RKO (cell line): ENCODE data around the gene PHF19.
A peak's percentile ranks its signal among the peaks of the same experiment; 100 is the strongest.

Source experiments
- DNase-seq: peaks from one replicate; pipeline ENCODE4 v3.0.0-alpha.2; 2016; ENCODE audit warnings: low spot score

PHF19 gene

DNA sequence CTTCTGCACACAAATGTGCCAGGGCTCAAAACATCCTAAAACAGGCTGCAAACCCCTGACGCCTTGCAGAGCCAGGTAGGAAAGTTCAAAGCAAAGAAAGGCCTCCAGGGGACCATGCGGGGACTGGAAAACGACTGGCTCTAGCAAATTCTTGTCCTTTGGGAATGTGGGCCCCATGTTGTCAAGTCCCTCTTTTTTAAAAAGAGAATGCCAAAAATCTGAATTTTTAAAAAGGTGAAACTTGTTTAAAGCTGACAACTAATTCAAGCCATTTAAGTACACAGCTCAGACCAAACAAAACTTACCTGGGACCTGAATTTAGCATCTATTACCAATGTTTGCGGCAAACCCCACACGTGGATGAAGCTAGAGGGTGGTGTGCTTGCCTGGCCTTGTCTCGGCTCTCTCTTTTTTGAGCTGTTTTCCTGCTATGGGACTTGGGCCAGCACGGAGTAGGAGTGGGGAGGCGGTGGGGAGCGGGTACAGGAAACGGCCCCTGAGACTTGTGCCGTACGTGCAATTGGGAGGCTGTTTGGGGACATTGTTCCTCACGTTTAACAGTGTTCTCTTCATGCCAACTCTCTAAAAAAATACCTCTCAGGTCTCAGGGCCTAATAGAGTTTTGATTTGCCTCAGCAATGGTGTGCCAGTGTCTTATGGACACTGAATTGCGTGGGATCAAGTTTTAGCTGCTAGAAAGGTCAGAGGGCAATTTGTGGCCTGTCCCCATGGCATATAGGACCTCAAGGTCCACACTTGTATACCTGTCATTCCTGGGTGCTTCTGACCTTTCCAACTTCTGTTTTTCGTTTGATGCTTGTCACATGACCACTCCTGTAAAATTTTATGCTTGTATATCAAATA is 15.1 kb upstream of the PHF19 start:
- DNase-seq, result no peak

DNA sequence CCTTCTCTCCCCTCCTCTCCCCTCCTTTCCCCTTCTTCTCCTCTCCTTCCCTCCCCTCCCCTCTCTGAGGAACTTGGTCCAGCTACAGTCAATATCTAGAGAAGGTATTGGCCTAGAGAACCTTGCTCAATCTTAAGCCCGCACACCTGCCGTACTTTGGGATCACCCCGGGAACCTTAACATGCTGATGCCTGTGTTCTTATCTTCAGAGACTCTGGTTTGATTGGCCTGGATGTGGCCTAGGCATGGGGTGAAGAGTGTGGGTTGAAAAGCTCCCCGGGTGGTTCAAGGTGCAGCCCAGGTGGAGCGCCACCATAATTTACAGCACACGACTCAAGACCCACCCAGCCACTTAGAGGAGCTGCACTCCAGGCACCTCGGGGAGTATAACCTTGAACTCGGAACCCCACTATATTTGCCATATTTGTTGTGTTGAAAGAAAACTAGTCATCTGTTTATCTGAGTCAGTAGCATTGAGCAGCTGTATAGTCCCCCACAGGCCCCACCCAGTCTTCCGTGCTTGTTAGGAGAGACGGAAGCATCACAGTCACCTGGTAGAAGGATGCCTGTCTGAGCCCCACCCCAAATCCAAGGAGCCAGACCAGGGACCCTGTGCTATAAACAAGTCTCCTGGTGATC is 14.4 kb upstream of the PHF19 start:
- no peak for DNase-seq

DNA sequence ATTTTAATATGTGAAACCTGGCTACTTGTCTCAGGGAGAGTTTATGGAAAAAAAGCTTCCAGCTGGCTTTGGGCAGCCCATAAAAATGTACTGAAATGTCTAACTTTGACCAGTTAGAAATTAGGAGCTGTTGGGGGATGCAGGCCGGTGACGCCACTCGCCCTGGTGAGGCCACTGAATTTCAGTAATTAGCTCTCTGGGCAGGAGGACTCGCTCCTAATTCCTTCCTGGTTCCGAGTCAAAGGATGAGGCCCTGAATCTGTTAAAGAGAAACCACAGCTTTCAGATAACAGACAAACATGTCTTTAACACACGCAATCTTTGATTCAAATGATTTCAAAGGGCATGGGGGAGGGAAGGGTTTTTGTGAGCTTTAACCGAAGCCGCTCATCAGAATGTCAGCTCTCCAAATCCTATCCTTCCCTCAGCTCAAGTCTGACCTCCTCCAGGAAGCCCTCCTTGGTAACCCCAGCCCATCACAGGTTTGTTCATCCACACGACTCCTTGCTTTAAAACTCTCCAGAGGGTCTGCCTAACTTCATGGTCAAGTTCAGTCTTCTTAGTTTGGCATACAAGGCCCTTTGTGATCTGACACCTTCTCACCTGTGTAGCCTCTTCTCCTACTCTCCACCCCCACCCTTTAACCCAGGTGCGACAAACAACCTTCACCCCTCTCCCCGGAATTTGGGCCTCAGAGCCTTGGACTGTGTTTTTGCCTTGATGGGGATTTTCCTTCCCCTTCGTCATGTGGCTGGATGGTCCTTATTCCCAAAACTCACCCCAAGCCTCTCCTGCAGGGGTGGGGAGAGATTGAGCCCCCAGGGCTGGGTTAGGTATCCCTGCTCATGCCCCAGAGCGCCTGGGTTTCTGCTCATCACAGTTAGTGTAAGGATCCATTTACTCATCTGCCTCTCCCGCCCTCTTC is 13.6 kb upstream of the PHF19 start:
- DNase-seq, result no peak

DNA sequence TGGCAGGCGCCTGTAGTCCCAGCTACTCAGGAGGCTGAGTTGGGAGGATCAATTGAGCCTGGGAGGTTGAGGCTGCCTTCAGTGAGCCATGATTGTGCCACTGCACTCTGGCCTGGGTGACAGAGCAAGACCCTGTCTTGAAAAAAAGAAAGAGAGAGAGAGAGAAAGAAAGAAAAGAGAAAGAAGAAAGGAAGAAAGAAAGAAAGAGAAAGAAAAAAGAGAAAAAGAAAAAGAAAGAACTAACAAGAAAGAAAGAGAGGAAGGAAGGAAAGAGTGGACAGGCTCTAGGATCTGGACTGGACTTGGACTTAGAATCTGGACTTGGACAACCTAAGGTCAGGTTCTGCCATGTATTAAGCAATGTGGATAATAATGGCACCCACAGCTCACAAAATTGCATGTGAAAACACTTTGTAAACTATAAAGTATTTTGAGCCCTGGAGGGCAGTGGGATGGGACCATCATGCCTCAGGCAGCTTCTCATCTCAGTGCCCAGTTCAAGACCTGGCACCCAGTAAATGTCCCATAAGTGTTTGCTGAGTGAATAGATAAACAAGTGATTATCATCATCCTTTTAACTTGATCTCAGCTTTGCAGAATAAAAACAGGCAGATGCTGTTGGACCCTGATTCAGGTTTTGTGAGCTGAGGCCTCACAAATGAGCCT is 12.8 kb upstream of the PHF19 start:
- no peak for DNase-seq

DNA sequence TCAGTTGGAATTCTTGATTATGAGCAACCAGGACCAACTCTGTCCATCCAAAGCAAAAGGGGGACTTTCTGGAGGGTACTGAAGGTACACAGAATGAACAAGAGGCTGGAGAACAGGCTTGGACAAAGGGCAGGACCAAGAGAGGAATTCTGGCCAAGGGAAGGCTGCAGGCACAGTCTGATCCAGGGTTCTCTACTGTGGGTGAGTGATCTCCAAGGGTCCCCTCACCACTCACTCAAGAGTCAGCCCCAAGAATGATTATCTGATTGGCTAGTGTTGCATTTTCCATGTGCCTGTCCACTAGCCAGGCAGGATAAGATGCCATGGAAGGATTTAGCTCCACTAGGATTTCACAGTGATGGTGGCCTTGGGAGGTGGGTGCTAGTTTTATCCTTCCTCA is 11.6 kb upstream of the PHF19 start:
- no peak for DNase-seq

DNA sequence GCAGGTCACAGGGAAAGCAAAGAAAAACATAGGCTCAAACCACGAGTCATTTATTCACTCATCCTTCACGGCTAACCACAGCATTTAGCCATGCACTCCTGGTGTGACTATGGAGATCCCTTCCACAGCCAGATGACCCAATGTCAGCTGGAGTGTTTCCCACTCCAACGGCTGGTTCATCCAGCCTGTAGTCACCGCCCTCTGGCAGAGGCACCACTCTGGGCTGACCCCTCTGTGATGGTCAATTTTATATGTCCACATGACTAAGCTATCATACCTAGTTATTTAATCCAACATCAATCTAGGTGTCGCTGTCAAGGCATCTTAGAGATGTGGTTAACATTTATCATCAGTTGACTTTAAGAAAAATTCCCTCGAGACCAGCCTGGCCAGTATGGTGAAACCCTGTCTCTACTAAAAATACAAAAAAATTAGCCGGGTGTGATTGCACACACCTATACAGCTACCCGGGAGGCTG is 9.5 kb upstream of the PHF19 start:
- DNase-seq, result no peak

DNA sequence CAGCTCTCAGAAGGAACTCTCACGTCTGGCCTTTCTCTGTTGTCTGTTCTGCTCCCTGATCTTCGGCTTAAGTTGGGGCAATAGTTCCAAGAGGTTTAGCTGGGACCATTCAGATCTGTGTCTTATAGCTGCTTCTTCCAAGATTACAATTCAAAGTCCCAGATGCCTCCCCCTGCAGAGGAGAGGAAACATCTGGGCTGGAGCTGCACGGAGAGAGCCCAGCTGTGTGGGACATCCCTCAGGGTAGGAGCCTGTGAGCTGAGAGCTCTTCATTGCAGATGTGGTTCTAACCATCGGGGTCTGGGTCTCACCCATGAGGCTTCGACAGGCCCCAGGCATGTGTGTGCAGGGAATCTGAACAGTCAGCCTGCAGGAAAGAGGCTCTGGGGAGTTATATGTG is 9.0 kb upstream of the PHF19 start:
- no peak for DNase-seq

DNA sequence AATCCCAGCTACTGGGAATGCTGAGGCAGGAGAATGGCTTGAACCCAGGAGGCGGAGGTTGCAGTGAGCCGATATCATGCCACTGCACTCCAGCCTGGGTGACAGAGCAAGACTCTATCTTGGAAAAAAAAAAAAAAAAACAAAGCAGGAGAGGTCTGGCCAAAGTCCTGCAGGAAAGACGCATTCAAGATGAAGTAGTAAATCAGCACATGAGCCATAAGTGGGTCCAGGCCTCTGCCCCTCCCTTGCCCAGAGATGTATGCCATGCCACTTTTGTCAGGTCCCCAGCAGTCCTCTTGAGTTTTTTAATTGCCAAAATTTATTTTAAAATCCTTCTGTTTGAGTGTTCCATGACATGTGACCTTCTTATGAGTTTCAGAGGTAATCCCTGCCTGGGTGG is 8.5 kb upstream of the PHF19 start:
- no peak for DNase-seq

DNA sequence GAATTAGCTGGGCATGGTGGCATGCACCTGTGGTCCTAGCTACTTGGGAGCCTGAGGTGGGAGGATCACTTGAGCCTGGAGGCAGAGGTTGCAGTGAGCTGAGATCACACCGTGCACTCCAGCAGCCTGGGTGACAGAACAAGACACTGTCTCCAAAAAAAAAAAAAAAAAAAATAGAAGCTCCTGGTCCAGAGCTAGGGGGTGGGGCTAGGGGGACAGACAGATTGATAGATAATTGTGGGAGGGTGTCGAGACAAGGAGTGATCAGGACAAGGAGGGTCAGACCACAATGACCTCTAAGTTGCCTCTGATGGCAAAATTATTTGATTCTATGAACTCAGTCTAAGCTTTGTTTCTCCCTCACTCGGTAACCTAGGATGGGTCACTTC is 6.6 kb upstream of the PHF19 start:
- DNase-seq, result no peak

DNA sequence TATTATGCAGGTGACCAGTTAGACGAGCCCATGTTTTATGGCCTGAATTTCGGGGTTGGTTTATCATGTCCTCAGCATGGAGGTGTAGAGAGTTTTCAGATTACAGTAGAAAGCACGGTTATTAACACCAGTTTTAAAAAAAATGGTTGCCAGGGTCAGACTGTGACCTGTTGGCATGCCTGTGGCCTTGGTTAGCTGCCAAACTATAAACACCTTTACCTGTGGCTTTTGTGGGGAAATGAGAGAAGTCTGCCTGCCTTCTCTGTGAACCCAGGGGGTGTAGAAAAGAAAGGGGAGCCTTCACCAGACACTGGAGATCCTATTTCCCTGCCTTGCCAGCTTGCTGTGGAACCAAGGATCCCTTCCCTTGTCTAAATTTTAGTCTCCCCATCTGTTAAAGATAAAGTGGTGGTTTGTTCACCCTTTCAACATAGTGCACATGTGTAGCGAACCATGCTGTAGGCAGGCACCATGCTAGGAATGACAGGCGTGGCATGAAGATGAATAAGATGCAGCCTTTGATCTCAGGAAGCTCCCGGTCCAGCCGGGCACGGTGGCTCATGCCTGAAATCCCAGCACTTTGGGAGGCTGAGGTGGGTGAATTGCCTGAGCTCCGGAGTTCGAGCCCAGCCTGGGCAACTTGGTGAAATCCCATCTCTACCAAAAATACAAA is 6.1 kb upstream of the PHF19 start:
- no peak for DNase-seq

DNA sequence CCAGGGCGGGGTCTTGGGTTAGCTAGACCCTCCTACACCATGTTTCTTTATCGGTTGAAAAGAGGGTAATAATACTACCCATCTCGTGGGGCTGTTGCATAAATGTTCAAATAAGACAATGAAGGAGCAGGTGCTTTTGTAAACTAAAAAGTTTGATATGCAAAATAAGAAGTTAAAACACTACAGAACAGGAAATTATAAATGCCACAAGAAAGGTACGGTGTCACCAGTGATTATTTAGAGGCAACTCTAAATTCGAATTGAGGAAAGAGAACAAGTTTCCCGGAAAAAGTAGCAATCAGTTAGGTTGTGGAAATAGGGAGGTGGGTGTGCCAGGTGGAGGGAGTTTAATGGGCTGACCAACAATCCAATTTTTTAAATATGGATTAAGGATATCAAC is 2.5 kb upstream of the PHF19 start:
- DNase-seq, result no peak

DNA sequence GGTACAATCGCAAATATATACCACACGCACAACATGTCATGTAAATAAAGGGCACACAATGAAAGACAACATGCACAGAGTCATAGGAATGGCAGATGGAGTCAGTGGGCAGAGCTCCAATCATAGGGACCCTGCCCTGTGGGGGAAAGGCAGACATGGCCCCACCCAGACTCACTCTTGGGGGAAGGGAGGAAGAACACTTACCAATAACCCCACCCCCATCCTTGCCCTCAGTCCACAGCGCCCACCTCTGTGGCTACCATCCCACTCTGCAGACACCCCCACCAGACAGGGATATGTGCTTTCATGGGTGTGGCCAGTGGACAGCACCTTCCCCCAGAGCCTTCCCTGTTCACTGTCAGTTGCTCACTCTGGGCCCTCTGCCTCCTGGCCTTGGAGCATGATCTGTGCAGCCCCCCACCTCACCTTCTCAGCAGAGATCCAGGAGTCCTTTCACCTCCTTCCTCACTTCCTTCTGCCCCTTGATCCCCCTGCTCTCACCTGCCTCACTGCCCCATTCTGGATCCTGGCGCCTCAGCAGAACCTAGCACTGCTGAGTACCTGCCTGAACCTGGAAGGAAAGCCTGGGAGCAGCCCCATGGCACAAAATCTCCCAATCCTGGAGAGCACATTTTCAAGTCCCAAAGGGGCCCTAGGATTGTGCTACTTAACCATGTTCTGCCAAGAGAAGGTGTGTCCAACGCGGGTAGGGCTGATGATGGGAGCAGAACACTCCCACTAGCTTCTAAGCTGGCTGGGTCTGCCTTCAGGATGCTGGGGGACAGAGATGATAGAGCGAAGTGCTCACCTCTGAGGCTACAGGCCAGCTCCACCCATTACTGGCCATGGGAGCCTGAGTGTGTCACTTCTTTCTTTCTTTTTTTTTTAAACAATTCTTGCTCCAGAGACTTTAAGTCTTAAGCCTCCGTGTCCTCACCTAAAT is 1.5 kb upstream of the PHF19 start:
- DNase-seq, result no peak

DNA sequence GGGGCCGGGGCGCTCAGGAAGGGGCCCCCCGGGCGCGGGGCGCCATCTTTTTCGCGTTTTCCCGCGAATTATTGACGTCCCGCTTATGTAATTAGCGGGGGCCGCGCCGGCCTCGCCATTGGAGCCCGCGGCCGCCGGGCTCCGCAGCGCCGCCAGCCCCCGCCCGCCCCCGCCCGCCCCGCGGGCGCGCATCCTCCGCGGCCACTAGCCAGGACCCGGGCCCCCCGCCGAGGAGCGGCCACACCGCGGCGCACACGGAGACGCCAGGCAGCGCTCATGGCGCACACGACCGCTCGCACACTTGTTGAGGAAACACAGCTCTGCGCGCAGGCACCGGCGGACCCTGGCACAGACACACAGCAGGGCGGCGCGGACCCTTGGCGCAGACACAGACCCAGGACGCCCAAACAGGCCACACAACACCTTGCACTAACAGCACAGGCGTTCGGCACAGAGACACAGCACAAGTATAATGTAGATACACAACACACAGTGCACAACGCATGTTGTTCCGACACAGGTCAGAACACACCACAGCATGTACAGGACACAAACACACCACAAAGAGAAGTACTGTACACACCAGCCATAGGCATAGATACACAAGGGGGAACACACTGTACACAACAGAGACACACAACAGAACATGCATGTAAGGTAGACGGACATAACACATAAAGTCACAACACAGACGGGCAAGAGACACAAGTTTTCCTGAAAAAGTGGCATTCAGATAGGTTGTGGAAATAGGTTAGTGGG is 467 bp upstream of the PHF19 start:
- DNase-seq, result peak; percentile 81

DNA sequence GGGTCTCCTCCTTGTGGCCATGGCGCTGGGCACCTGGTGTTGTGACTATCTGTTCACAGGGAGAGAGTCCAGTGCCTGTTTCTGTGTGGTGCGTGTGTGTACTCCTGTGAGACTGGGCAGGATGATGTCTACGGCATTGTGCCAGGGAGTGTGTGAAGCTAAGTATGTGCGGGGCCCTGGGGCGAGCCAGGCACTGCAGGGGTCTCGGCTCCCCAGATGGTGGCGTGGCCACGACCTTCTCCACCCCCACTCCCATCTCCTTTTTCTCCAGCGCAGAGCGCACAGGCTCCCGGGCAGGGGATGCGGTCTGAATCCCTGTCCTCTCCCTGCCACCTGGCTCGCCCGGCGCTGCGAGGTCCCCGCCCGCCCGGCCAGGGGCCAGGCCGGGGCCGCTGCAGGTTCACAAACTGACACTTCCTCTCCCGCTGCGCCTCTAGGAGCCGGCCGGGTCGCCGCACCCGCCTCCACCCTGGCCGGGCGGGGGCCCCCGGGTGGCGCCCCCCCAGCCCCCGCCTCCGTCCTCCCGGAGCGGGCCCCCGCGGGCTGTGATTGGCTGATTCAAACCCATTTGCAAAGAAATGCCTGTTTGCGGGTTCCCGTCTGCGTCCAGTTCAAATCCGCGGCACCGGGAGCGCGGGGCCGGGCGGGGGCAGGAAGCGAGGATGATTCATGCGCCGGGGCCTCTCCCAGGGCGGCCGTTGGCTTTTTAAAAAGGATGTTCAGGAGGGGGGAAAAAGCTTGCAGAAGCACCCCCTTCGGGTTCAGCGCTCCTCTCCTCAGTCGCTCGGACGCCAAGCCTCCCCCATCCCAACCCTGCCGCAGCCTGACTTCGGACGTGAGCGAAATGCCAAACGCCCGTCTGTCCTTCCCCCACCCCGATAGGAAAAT is 790 bp downstream of the PHF19 start:
- peak; percentile 98 for DNase-seq

DNA sequence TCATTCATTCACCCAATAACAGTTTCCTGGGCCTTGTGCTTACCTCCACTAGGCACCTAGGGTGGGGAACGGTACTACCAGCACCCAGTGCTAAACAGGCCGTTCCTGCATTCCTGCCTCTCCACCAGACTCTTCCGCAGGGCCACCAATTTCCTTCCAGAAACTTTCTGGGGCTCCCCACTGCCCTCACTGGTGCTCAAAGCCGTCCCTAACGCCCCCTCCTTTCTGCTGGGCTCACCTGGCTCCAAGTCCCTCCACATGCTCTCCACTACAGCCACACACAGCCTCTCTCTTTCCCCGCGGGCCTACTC is 1.4 kb downstream of the PHF19 start:
- DNase-seq, result no peak

DNA sequence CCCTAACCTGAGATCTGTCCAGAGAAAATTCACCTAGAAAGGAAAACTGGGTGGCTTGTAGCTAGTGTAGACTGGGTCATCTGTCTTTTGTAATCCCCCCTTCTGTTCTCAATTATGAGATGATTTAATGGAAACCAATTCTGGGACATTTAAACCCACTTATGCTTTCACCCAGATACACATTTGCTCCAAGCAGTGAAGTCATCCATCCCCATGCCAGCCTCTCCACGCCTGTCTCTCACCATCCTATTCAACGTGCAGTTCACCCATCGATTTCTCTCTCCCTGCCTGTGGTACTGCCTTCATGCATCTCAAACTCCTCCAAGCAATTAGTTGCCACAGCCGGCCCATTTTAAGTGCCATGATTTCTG is 1.8 kb downstream of the PHF19 start:
- no peak for DNase-seq

DNA sequence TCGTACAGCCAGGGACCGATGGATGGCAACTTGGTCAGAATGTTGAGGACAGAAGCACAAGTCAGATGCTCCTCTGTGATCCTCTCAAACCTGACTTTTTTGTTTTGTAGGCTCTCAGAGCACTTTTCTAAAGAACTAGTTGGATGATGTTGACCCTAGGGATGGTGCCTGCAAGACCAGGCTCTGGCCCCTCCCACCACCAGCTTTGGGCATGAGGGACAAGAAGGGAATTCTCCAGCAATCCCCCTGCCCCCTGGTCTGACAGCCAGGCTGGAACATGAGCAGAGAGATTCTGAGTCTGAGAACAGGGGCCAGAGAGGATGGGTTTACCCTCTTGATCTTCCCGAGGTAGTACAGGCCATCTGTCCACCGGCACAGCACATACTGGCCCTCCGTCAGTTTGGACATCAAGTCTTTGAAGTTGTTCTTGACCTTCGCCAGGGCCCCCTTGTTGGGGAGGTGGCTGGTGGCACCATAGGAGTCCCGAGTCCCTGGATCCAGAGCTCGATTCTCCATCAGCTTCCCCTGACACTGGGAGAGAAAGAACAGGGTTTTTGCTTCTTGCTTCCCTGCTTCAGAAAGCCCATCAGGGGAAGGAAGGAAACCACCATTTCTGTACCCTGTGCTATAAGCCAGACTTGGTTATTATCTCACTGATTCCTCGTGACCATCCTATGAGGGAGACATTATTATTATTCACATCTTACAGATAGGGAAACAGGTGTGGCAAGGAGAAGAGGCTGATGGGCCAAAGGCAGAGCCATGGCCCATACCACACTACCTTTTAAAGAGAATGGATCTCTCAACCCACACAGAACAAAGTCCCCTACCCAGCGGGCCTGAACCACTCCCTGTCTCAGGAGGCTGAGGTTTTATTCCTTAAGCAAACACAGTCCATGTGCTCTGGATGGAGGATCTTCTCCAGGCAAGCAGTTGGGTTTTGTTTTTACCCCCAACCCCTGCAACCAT is 2.5 kb downstream of the PHF19 start:
- no peak for DNase-seq

DNA sequence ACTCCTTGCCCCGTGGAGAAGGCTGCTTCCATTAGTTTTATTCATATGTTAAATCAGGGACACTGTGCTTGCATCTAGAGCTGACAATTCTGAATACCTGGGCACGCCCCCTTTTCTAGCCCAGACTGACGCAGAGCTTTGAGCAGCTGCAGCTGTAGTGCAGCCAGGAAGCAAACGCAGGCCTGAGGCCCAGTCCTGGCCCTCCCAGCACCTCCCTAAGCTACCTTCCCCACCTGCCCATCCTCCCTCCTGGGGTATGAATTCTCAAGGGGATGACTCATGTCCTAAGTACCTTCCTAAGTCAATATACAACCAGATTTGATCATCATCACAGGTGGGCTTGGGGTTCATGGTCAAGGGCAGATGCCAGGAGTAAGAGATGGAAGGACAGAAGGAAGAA is 3.5 kb downstream of the PHF19 start:
- no peak for DNase-seq
